GM12891 (cell line): ENCODE results near the gene BPTF.

Source experiments
- POLR2A ChIP-seq: IDR thresholded peaks from 2 replicates; pipeline ENCODE4 v1.6.1; 2011; ENCODE audit warnings: low read depth, low read length, control low read depth
- POLR2AphosphoS5 ChIP-seq: IDR thresholded peaks from 2 replicates; pipeline ENCODE4 v1.6.1; 2011; ENCODE audit warnings: low read depth, low read length, control low read depth
- POU2F2 ChIP-seq: IDR thresholded peaks from 2 replicates; pipeline ENCODE4 v1.6.1; 2011; ENCODE audit warnings: low read depth, mild to moderate bottlenecking, control low read depth, low read length, moderate library complexity
- TAF1 ChIP-seq: IDR thresholded peaks from 2 replicates; pipeline ENCODE4 v1.6.1; 2011; ENCODE audit warnings: low read depth, low read length, control low read depth

- TF ChIP-seq POLR2AphosphoS5 (no peak), POLR2A (no peak), TAF1 (no peak), POU2F2 (no peak)
Measured at GRCh38 chr17:67891481-67892119, 66.3 kb downstream of the BPTF start.
